HL-60 (cell line): ENCODE data around the gene SDK1.

ENCODE experiments used
- DNase-seq, 2 experiments: peaks; one replicate each; pipeline ENCODE4 v3.0.0-alpha.2; 2010 to 2020; ENCODE audit warnings: low read depth in 1 of 2, low spot score in 1 of 2
- H3K27ac ChIP-seq: fragments of 250-450 bp; sonication (Bioruptor Pico); replicated peaks from 2 replicates; pipeline ENCODE4 v1.5.1; 2020; ENCODE audit warnings: mild to moderate bottlenecking, moderate library complexity
- H3K27me3 ChIP-seq: fragments of 250-450 bp; sonication (Bioruptor Pico); 2 replicates; pipeline ENCODE4 v1.5.1; 2021; ENCODE audit warnings: mild to moderate bottlenecking, moderate library complexity; ENCODE audit not compliant: insufficient read depth, poor library complexity, severe bottlenecking
- H3K4me3 ChIP-seq: replicated peaks from 2 replicates; pipeline ENCODE4 v1.5.1; 2011; ENCODE audit warnings: mild to moderate bottlenecking, control low read depth, low read length; ENCODE audit not compliant: insufficient read depth
- GABPA ChIP-seq: IDR thresholded peaks from 2 replicates; pipeline ENCODE4 v1.6.1; 2012; ENCODE audit warnings: low read depth
- POLR2AphosphoS5 ChIP-seq: IDR thresholded peaks from 2 replicates; pipeline ENCODE4 v1.6.1; 2012; ENCODE audit warnings: low read depth
- SPI1 ChIP-seq: IDR thresholded peaks from 2 replicates; pipeline ENCODE4 v1.6.1; 2012; ENCODE audit warnings: low read depth, mild to moderate bottlenecking, borderline replicate concordance
- TF ChIP-seq, protein P1 (sequence below): IDR thresholded peaks from 2 replicates; pipeline ENCODE4 v1.6.1; 2012; ENCODE audit warnings: low read depth; ENCODE audit not compliant: insufficient replicate concordance
- TF ChIP-seq, protein P2 (sequence below): IDR thresholded peaks from one replicate; pipeline ENCODE4 v1.5.1; 2011; ENCODE audit warnings: low read length, control low read depth, inconsistent platforms; ENCODE audit not compliant: insufficient read depth

Gene SDK1

DNA sequence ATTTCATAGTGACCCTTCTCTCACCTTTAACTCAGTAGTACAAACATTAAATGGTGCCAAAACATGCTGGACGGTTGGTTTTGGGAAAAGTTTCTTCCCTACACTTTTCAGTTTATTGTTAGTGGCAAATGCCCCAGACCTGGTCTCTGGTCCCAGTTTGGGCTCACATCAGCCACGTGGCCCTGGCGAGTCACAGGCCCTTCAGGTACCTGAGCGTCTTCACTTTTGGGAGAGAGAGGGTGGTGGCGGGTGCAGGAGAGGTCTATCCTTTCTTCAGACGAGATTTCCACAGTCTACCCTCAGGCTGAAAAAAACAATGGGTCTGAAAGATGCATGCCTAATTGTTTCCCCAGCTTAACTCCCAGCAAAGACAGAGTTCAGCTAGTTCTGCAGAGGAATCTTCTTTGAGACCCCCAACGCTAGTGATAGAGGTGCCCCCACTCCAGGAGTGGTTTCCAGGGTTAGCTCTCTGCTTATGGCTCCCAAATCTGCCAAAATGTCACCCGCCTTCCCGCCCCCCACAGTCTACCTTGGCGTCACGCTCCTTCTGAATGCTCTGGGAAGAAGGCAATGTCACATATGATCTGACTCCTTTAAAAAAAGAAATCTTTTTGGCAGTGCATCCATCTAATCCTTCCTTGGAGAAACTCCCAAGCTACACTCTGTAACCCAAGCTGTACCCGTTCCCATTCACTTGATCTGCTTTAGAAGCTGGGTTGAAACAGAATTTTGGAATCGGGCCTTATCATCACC is 996.3 kb downstream of the SDK1 start:
- no peak for DNase-seq
- H3K27ac ChIP-seq = no peak overlapping the region
- no peak for TF ChIP-seq SPI1
- no peak for TF ChIP-seq GABPA
- H3K4me3 ChIP-seq = no peak overlapping the region
- H3K27me3 ChIP-seq = no peaks in the 10 kb centered on the region

DNA sequence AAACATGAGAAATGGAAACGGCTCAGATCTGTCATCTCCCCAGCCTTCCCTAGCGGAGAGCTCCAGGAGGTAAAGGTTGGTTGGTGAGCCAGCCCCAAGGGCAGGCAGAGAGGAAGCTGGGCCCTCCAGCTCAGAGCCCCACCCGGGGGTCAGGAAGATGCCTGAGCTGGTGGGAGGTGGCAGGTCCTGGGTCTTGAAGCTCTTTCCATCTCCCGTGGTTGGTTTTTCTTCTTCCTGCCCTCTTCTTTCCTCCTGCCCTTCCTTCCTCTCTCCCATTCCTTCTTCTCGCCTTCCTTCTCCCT is 996.8 kb downstream of the SDK1 start:
- no peak overlapping the region for H3K27ac ChIP-seq
- TF ChIP-seq POLR2AphosphoS5 (no peak), GABPA (no peak), SPI1 (no peak)
- TF ChIP-seq, protein P1, sequence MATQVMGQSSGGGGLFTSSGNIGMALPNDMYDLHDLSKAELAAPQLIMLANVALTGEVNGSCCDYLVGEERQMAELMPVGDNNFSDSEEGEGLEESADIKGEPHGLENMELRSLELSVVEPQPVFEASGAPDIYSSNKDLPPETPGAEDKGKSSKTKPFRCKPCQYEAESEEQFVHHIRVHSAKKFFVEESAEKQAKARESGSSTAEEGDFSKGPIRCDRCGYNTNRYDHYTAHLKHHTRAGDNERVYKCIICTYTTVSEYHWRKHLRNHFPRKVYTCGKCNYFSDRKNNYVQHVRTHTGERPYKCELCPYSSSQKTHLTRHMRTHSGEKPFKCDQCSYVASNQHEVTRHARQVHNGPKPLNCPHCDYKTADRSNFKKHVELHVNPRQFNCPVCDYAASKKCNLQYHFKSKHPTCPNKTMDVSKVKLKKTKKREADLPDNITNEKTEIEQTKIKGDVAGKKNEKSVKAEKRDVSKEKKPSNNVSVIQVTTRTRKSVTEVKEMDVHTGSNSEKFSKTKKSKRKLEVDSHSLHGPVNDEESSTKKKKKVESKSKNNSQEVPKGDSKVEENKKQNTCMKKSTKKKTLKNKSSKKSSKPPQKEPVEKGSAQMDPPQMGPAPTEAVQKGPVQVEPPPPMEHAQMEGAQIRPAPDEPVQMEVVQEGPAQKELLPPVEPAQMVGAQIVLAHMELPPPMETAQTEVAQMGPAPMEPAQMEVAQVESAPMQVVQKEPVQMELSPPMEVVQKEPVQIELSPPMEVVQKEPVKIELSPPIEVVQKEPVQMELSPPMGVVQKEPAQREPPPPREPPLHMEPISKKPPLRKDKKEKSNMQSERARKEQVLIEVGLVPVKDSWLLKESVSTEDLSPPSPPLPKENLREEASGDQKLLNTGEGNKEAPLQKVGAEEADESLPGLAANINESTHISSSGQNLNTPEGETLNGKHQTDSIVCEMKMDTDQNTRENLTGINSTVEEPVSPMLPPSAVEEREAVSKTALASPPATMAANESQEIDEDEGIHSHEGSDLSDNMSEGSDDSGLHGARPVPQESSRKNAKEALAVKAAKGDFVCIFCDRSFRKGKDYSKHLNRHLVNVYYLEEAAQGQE = no peak
- TF ChIP-seq, protein P2, sequence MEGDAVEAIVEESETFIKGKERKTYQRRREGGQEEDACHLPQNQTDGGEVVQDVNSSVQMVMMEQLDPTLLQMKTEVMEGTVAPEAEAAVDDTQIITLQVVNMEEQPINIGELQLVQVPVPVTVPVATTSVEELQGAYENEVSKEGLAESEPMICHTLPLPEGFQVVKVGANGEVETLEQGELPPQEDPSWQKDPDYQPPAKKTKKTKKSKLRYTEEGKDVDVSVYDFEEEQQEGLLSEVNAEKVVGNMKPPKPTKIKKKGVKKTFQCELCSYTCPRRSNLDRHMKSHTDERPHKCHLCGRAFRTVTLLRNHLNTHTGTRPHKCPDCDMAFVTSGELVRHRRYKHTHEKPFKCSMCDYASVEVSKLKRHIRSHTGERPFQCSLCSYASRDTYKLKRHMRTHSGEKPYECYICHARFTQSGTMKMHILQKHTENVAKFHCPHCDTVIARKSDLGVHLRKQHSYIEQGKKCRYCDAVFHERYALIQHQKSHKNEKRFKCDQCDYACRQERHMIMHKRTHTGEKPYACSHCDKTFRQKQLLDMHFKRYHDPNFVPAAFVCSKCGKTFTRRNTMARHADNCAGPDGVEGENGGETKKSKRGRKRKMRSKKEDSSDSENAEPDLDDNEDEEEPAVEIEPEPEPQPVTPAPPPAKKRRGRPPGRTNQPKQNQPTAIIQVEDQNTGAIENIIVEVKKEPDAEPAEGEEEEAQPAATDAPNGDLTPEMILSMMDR = no peak
- no peak overlapping the region for H3K4me3 ChIP-seq
- no peak for DNase-seq
- no peaks in the 10 kb centered on the region for H3K27me3 ChIP-seq

DNA sequence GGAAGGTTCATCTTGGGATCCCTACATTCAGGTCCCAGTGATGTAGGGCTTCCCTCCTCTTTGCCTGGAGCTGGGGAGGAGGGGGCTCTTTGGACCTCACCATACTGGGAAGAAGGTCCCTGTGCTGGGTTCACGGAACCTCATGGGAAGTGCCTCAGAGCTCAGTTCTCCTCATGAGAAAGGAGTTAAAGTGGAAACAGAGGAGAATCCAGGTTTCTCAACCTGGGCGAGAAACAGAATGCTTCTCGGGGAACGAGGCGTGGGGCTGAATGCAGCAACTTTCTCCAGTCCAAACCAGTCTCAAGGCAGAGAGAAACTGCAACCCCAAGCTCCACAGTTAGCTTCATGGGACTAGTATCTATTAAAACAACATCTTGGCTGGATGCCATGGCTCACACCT is 998.4 kb downstream of the SDK1 start:
- DNase-seq = no peak
- TF ChIP-seq, protein P1 = no peak
- no peak for TF ChIP-seq POLR2AphosphoS5
- TF ChIP-seq, protein P2 = no peak
- no peak for TF ChIP-seq SPI1
- no peak for TF ChIP-seq GABPA

DNA sequence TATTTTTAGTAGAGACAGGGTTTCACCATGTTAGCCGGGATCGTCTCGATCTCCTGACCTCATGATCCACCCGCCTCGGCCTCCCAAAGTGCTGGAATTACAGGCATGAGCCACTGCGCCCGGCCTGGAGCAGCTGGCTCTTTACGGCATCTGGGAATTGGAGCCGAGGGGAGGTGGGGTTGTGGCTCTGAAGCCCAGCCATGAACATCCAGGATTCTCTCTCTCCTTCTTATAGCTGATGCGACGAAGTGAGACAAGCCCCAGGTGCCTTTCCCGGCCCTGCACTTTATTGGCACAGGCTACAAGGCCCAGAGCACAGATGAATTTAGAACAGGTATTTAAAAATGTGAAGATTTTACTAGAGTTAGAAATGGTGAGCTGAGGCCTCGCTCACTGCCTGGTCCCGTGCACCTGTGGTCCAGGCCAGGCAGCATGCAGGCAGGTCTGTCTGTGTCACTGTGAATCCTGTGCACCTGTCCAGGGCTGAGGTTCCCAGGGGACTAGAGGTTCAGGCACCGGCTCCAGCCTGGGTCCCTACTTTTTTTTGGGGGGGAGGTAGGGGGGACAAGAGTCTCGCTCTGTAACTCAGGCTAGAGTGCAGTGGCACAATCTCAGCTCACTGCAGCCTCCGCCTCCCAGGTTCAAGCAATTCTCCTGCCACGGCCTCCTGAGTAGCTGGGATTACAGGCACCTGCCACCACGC is 1001.3 kb downstream of the SDK1 start:
- TF ChIP-seq, protein P1 = no peak
- TF ChIP-seq, protein P2 = no peak
- TF ChIP-seq SPI1 = no peak
- TF ChIP-seq POLR2AphosphoS5 = no peak
- no peak for TF ChIP-seq GABPA
- no peaks in the 10 kb centered on the region for H3K27me3 ChIP-seq
- H3K4me3 ChIP-seq = no peak overlapping the region
- DNase-seq = no peak
- H3K27ac ChIP-seq = no peak overlapping the region

More for the DNA sequence above, 998.4 kb downstream of the SDK1 start:
- Histone ChIP-seq H3K27ac (no peak overlapping the region), H3K27me3 (no peaks in the 10 kb centered on the region), H3K4me3 (no peak overlapping the region)
